GM21515 (cell line): Measurements from ENCODE around the gene CDK14.
A peak's percentile ranks its signal among the peaks of the same experiment; 100 is the strongest.

Experiments used
- ATAC-seq: cut with Tn5 transposase; IDR thresholded peaks from one replicate; pipeline ENCODE4 v1.9.1; 2021; ENCODE audit not compliant: unreplicated experiment

Gene CDK14

GRCh38 chr7:91082852-91083495, 486.9 kb downstream of the CDK14 start:
- no peak for ATAC-seq

GRCh38 chr7:91083855-91084644, 487.9 kb downstream of the CDK14 start:
- no peak for ATAC-seq

DNA sequence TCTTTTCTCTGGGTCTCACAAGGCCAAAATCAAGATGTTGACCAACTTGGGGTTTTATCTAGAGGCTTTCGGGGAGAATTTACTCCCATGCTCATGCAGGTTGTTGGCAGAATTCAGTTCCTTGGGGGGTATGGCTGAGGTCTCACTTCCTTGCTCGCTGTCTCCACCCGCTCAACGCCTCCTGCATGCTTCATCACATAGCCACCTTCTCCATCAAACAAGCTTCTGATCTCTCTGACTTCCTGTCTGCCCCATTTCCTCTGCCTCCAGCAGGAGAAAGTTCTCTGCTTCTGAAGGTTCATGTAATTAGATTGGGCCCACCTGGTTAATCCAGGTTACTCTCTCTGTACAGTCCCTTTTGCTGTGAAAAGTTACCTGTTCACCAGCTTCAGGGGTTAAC, 489.1 kb downstream of the CDK14 start:
- ATAC-seq, result no peak

DNA sequence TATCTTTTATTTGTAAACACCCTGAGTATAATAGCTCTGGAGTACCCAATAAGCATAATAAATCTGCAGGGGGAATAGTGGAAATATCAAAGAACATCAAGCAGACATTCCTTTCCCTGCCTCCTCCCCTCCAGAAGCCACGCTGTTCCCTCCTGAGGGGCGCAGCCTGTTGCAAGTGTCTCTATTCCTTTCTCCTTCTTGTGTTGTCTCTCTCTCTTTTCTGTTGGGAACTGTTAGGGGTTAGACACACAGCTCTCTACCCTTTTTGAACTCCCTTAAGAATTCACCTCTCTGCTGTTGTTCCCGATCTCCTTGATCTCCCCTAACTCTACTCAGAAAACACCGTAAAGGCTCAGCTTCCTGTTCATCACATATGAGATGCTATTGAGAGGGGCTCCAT, 490.1 kb downstream of the CDK14 start:
- ATAC-seq, result no peak

GRCh38 chr7:91088156-91088555, 492.0 kb downstream of the CDK14 start:
- no peak for ATAC-seq

- no peak for ATAC-seq
Observed at GRCh38 chr7:91088691-91089090, 492.6 kb downstream of the CDK14 start.

DNA sequence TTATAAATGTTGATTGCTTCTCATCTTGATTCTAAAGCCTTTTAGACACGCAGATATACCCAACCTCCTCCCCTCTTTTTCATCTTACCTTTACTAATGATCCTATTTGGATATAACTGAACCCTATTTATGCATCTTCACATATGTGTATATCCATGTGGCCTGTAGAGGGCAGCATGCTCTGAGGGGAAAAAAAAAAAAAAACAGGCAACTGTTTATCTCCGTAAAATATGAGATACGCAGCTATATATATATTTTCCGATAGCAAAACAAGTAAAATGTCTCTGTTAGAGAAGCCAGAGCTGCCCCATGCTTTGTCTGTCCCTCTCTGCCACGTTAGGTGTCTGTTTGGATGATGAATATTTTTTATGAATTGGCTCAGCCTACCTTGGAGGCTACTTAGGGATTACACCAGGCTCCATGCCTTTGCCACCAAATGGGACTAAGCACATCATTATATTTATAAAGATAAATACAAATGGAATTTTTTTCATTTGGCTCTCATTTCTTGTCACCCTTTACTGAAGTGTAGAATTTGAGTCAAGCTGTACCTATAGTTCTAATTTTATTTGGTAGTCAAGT, 493.4 kb downstream of the CDK14 start:
- ATAC-seq, result peak; percentile 74

- no peak for ATAC-seq
Observed at GRCh38 chr7:91090684-91091083, 494.6 kb downstream of the CDK14 start.

GRCh38 chr7:91091631-91092030, 495.5 kb downstream of the CDK14 start:
- no peak for ATAC-seq

GRCh38 chr7:91093181-91093580, 497.1 kb downstream of the CDK14 start:
- no peak for ATAC-seq

- no peak for ATAC-seq
Observed at GRCh38 chr7:91098566-91098965, 502.4 kb downstream of the CDK14 start.

GRCh38 chr7:91103363-91103762, 507.2 kb downstream of the CDK14 start:
- ATAC-seq, result no peak

DNA sequence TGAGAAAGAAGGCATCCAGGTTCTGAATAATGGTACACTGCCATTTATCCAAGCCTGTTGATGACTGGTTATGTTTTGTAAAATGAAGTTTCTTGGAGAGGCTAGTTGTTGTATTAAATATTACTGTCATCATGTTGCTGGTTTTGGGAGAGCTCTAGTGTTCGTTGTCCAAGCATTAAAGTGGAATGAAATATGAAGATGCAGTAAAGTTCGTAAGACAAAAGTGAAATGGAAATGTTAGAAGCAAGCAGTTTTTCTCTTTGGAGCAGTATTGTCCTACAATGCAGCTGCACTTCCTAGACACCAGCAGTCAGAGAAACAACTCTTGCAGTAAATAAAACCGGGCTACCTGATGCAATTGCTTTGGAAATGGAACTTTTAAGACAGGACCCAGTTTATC, 511.3 kb downstream of the CDK14 start:
- ATAC-seq, result no peak

DNA sequence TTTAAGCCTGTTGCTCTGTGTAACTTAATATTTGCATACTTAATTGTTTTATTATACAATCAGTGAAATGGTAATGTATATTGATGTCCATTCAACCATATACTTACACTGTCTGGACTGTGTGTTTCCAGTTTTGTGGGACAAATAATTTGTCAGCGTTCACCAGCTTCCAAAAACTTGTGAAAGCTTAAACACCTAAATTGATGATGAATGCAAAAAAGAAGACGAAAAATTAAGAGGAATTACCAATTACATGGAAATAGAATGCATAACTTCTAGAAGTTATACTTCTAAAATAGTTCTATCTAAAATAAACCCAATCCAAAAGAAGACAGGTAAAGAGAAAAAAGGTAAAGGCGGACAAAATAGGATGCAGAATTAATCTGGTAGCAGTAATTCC, 513.1 kb downstream of the CDK14 start:
- ATAC-seq, result no peak

DNA sequence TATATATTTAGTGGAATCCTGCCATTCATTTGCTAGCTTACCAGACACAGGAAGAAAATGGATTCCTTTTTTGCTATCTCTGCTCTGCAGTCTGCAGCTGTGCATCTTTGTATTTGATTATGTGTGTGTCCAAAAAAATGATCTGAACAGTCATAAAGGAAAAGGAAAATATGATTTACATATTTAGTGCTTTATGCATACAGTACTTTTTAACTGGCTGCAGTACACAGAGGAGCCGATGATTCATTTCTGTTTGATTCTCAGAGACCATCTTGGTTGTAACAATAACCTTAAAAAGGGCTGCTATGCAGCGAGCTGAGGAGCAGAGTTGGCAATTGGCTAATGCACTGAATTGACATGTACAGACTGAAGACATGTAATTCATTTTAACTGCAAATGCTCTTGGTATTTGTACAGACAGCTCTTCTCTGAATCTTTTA, 516.8 kb downstream of the CDK14 start:
- no peak for ATAC-seq

GRCh38 chr7:91114232-91114631, 518.1 kb downstream of the CDK14 start:
- ATAC-seq, result no peak

DNA sequence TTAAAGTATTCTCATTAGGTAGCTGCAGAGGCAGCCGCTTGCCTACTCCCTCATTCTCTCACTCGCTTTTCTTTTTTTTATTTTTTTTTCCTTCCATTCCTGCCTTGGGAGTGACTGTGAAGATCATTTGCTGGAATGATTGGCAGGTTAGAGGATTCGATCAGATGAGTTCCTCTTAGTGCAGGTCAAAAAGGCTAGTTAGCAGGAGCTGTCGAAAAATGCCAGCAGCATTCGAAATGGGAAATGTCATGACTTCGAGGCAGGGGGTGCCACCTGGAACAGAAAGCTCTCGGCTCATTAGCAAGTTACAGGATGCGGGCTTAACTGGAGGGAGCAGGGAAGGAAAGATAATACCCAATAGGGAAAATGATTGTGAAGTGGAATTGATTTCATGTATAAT, 530.6 kb downstream of the CDK14 start:
- no peak for ATAC-seq

DNA sequence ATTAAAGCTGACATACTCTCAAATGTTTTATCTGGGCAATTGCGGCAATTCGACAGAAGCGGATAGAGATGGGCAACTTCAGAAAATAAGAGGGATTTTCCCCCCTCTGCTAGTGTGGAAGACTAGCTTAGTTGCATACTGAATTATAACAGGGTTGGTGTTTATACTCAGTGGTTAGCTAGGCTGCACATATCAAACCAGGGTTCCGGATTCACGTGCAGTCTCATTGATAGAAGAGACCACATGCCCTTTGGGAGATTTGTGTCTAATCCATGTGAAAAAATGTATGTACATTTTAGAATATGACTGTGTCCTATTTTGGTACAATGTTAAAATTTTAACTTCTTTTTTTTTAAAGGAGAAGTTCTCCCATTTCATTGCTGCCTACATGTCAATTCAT, 531.2 kb downstream of the CDK14 start:
- ATAC-seq, result no peak

GRCh38 chr7:91127959-91128358, 531.8 kb downstream of the CDK14 start:
- ATAC-seq, result no peak

- ATAC-seq, result no peak
Observed at GRCh38 chr7:91128683-91129348, 532.7 kb downstream of the CDK14 start.

GRCh38 chr7:91135300-91135699, 539.2 kb downstream of the CDK14 start:
- no peak for ATAC-seq
